GM18861 (cell line): ENCODE results near the gene GTF3C5.

Experiments used
- ATAC-seq: cut with Tn5 transposase; IDR thresholded peaks from one replicate; pipeline ENCODE4 v1.9.1; 2021; ENCODE audit not compliant: unreplicated experiment

The GTF3C5 gene

DNA sequence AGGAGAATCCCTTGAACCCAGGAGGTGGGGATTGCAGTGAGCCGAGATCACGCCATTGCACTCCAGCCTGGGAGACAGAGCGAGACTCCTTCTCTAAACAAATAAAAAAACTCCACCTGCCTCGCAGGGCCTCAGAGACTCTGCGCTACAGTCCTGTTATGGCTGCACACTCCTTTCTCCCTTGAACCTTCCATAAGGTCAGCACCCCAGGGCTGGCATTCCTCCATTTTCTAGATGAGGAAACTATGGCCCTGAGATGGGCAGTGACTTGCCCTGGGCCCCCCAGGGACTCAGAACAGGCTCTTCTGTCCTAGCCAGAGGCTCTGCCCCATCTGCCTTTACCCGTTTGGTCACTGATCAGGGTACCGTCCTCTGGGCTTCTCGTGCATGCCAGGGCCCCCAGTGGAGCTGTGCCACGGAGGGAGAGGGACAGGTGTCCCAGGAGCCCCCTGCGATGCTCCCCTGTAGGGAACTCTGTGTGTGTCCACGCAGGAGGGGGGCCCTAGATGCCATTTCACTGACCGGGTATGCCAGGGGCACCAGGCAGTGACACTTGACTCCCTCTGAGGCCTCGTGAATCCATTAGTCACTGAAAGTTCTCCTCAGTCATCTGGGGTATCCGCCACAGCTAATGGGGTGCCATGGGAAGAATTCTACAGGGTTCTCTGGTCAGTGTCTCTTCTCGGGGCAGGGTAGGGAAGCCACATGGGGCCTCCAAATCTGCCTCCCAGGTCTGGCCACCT is 74.1 kb downstream of the GTF3C5 start:
- ATAC-seq, result no peak

DNA sequence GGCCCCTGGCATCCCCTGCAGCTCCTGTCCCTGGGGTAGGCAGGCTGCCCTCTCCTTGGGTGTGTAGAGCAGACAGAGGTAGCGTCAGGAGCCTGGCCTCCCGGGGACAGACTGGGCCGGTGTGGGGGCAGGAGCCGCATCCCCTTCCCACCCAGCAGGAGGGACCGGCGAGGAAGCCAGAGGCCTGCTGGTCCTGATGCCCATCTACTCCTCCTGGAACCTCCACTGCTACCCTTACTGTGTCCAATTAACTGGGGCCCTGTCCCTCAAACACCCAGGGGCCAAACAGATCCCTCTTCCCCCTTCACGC is 74.6 kb downstream of the GTF3C5 start:
- no peak for ATAC-seq

DNA sequence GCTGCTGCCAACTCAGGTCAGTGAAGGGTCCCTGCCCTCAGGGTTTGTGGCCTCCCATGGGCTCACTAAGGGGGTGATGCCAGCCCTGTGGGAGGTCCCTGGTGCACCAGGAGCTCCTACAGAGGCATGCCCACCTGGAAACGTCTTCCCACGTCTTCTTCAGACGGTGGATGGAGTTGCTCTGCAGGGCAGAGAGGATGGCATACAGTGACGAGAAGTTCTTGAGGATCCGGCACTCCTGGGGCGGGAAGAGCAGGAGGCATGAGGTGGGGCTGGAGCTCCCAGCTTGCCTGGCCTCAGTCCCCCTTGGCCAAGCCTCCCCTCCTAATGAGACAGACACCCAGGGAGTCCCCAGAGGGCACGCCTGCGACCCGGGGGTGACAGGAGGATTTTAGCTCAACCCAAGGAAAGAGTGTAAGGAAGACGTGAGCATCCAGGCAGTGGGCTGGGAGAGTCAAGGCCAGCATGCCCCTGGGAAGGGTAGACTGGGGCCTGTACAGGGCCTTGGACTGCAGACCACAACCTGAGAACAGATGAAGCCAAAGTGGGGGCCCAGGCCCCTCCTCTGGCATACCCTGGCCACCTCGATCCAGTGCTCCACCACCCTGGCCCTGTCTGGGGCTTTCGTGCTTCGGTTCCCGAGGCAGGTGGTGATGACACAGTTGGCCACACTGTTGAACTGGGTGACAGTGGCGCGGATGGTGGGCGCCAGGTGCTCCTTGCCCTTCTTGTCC is 75.9 kb downstream of the GTF3C5 start:
- ATAC-seq, result no peak

DNA sequence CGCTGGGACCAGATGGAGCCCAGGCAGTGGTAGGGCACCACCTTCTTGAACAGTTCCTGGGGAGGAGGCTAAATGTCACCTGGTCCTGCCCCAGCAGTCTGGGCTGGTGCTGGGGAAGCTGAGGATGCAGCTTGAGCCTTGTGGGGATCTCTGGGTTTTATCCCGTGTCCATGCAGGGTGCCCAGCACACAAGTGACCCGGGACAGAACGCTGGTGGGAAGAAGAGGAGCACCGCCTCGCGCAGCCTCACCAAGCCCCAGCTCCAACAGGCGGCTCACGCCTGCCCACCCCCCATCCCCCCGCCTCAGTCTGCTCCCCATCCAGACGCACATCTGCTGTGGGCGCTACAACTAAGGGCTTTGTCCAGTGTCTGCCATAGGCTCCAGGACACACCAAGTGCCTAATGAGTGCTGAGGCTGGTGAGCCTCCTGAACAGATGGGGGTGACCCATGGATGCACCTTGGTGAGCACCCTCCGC is 76.5 kb downstream of the GTF3C5 start:
- no peak for ATAC-seq
